ENCODE measurements around the gene CD300LB. TPM values are rescaled to one million over a fixed set of nuclear protein-coding genes. Genes with fewer than 3 reads are reported as not detected.

Gene CD300LB
- total RNA-seq, 1 experiment from 2014 or later, result not detected

DNA sequence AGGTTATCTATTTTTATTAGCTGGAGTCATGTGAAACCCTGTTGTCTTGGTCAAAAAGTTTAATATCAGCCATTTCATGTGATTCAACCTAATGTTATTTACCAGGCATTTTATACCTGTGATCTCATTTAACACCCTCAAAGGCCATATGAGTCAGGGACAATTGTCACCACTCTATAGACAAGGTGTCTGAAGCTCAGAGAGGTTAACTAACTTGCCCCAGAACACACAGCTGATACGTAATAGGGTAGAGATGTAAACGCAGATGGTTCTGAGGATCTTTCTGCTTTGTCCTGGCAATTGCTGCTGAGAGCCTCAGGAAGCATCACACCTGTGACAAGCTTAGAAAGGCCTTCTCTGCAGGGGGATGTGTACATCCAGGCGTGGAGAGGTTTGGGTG is 59.9 kb downstream of the CD300LB start:
- H3K9me3 Mint-ChIP-seq, result peaks cover 19% of the 10 kb centered on the region
- POLR2A ChIA-PET, result no interaction called here

More for the DNA sequence above, 59.9 kb downstream of the CD300LB start:
- ATAC-seq (no peak), DNase-seq (ENCODE audit: low spot score) (no peak)
- Mint-ChIP-seq H3K36me3 (peaks cover 18% of the 10 kb centered on the region), H3K27me3 (ENCODE audit: low read depth) (peaks cover 23% of the 10 kb centered on the region), H3K27ac (no peak overlapping the region), H3K4me3 (no peak overlapping the region), H3K4me1 (peaks cover 10% of the 10 kb centered on the region)
- TF ChIP-seq ZNF396 (CRISPR knock-in tag; IDR thresholded peaks at IDR 0.05; ENCODE audit: borderline replicate concordance) (no peak), JAZF1 (CRISPR knock-in tag; IDR thresholded peaks at IDR 0.05) (no peak), CREM (CRISPR knock-in tag; IDR thresholded peaks at IDR 0.05) (no peak), FOXP1 (CRISPR knock-in tag; IDR thresholded peaks at IDR 0.05; ENCODE audit: borderline replicate concordance) (no peak), NFYB (CRISPR knock-in tag; conservative IDR thresholded peaks at IDR 0.05; ENCODE audit: low read depth) (no peak), CBFB (CRISPR knock-in tag; IDR thresholded peaks at IDR 0.05; ENCODE audit: low read depth) (no peak)
- TF ChIP-seq, protein P1, sequence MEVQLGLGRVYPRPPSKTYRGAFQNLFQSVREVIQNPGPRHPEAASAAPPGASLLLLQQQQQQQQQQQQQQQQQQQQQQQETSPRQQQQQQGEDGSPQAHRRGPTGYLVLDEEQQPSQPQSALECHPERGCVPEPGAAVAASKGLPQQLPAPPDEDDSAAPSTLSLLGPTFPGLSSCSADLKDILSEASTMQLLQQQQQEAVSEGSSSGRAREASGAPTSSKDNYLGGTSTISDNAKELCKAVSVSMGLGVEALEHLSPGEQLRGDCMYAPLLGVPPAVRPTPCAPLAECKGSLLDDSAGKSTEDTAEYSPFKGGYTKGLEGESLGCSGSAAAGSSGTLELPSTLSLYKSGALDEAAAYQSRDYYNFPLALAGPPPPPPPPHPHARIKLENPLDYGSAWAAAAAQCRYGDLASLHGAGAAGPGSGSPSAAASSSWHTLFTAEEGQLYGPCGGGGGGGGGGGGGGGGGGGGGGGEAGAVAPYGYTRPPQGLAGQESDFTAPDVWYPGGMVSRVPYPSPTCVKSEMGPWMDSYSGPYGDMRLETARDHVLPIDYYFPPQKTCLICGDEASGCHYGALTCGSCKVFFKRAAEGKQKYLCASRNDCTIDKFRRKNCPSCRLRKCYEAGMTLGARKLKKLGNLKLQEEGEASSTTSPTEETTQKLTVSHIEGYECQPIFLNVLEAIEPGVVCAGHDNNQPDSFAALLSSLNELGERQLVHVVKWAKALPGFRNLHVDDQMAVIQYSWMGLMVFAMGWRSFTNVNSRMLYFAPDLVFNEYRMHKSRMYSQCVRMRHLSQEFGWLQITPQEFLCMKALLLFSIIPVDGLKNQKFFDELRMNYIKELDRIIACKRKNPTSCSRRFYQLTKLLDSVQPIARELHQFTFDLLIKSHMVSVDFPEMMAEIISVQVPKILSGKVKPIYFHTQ (CRISPR knock-in tag; IDR thresholded peaks at IDR 0.05), result no peak
- TF ChIP-seq, protein P2, sequence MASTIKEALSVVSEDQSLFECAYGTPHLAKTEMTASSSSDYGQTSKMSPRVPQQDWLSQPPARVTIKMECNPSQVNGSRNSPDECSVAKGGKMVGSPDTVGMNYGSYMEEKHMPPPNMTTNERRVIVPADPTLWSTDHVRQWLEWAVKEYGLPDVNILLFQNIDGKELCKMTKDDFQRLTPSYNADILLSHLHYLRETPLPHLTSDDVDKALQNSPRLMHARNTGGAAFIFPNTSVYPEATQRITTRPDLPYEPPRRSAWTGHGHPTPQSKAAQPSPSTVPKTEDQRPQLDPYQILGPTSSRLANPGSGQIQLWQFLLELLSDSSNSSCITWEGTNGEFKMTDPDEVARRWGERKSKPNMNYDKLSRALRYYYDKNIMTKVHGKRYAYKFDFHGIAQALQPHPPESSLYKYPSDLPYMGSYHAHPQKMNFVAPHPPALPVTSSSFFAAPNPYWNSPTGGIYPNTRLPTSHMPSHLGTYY (CRISPR knock-in tag; IDR thresholded peaks at IDR 0.05), result no peak
- TF ChIP-seq, protein P3, sequence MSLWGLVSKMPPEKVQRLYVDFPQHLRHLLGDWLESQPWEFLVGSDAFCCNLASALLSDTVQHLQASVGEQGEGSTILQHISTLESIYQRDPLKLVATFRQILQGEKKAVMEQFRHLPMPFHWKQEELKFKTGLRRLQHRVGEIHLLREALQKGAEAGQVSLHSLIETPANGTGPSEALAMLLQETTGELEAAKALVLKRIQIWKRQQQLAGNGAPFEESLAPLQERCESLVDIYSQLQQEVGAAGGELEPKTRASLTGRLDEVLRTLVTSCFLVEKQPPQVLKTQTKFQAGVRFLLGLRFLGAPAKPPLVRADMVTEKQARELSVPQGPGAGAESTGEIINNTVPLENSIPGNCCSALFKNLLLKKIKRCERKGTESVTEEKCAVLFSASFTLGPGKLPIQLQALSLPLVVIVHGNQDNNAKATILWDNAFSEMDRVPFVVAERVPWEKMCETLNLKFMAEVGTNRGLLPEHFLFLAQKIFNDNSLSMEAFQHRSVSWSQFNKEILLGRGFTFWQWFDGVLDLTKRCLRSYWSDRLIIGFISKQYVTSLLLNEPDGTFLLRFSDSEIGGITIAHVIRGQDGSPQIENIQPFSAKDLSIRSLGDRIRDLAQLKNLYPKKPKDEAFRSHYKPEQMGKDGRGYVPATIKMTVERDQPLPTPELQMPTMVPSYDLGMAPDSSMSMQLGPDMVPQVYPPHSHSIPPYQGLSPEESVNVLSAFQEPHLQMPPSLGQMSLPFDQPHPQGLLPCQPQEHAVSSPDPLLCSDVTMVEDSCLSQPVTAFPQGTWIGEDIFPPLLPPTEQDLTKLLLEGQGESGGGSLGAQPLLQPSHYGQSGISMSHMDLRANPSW (CRISPR knock-in tag; conservative IDR thresholded peaks at IDR 0.05; ENCODE audit: low read depth), result no peak
- TF ChIP-seq, protein P4, sequence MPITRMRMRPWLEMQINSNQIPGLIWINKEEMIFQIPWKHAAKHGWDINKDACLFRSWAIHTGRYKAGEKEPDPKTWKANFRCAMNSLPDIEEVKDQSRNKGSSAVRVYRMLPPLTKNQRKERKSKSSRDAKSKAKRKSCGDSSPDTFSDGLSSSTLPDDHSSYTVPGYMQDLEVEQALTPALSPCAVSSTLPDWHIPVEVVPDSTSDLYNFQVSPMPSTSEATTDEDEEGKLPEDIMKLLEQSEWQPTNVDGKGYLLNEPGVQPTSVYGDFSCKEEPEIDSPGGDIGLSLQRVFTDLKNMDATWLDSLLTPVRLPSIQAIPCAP (CRISPR knock-in tag; IDR thresholded peaks at IDR 0.05), result no peak
- TF ChIP-seq, protein P5, sequence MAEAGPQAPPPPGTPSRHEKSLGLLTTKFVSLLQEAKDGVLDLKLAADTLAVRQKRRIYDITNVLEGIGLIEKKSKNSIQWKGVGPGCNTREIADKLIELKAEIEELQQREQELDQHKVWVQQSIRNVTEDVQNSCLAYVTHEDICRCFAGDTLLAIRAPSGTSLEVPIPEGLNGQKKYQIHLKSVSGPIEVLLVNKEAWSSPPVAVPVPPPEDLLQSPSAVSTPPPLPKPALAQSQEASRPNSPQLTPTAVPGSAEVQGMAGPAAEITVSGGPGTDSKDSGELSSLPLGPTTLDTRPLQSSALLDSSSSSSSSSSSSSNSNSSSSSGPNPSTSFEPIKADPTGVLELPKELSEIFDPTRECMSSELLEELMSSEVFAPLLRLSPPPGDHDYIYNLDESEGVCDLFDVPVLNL (CRISPR knock-in tag; IDR thresholded peaks at IDR 0.05; ENCODE audit: borderline replicate concordance, low read depth), result no peak
- CTCF ChIA-PET, result interaction anchor here (0.6 to 2.8 kb wide), 3 partner anchors 11 to 103 kb away, joined by 4 to 13 read pairs (median 10); no protein-coding TSS in a partner anchor

Other genes starting within 250 kb of the CD300LB start
- gene KIF19, start 205.2 kb downstream of the CD300LB start, total RNA-seq (2021), result 0.44 to 0.80 TPM (median 0.60 TPM) in 3 replicates
- 0.94 to 2.1 TPM (median 2.0 TPM) in 3 replicates for gene BTBD17, start 169.6 kb downstream of the CD300LB start, total RNA-seq (2021)
- 0.25 to 0.73 TPM in 2 of 3 replicates, not detected in the other for gene GPR142, start 164.0 kb downstream of the CD300LB start, total RNA-seq (2021)
- 19.6 to 20.7 TPM (median 20.6 TPM) in 3 replicates for gene GPRC5C, start 99.4 kb downstream of the CD300LB start, total RNA-seq (2021)
- 1.1 to 2.0 TPM (median 1.7 TPM) in 3 replicates for gene CD300A, start 64.8 kb downstream of the CD300LB start, total RNA-seq (2021)
- gene CD300C, start 14.6 kb upstream of the CD300LB start, total RNA-seq (2021), result not detected in 3 replicates
- gene CD300H, start 36.0 kb upstream of the CD300LB start, total RNA-seq (2021), result not detected in 3 replicates
- gene CD300LD, start 60.8 kb upstream of the CD300LB start, total RNA-seq (2021), result not detected in 3 replicates
- gene CD300E, start 92.3 kb upstream of the CD300LB start, total RNA-seq (2021), result not detected in 3 replicates
- not detected in 3 replicates for gene CD300LF, start 181.4 kb upstream of the CD300LB start, total RNA-seq (2021)
- 8.8 to 9.4 TPM (median 8.9 TPM) in 3 replicates for gene RAB37, start 205.8 kb upstream of the CD300LB start, total RNA-seq (2021)
- 86.9 to 111 TPM (median 97.1 TPM) in 3 replicates for gene NHERF1, start 217.2 kb upstream of the CD300LB start, total RNA-seq (2021)
- gene NAT9, start 244.9 kb upstream of the CD300LB start, total RNA-seq (2021), result 66.0 to 71.2 TPM (median 67.1 TPM) in 3 replicates